Gastrocnemius medialis (tissue), 4 donors: ENCODE measurements around the gene ATG9A. TPM values are rescaled to one million over a fixed set of nuclear protein-coding genes. Genes with fewer than 3 reads are reported as not detected.

ENCODE experiments used
- ATAC-seq, 2 donors: fragments of 150-250 bp; one replicate each; pipeline ENCODE4 v1.9.1; 2016
- DNase-seq, 2 donors: peaks; one replicate each; pipeline ENCODE4 v3.0.0-alpha.2; 2019
- H3K27ac ChIP-seq, 4 donors: fragments of 200-600 bp; sonication (generic); 1 replicate in 1 of 4; 2 replicates in 3 of 4; pipeline ENCODE4 v1.5.1; 2016 to 2018; ENCODE audit warnings: mild to moderate bottlenecking in 2 of 4, moderate library complexity in 1 of 4
- H3K27me3 ChIP-seq, 3 donors: fragments of 200-600 bp; sonication (generic) in 2 of 3; 1 replicate in 1 of 3; 2 replicates in 2 of 3; pipeline versions ENCODE4 v1.5.1 to v1.6.0; 2016 to 2019; ENCODE audit warnings: mild to moderate bottlenecking in 1 of 3, moderate library complexity in 1 of 3
- H3K36me3 ChIP-seq, 2 donors: fragments of 200-600 bp; sonication (generic) in 1 of 2; one replicate each; pipeline ENCODE4 v1.5.1; 2017 to 2018
- H3K4me1 ChIP-seq, 2 donors: fragments of 200-600 bp; sonication (generic) in 1 of 2; one replicate each; pipeline ENCODE4 v1.5.1; 2016 to 2017; ENCODE audit warnings: mild to moderate bottlenecking in 2 of 2
- H3K4me3 ChIP-seq, 4 donors: fragments of 200-600 bp; sonication (generic) in 3 of 4; 1 replicate in 1 of 4; 2 replicates in 3 of 4; pipeline ENCODE4 v1.5.1; 2016 to 2019; ENCODE audit warnings: mild to moderate bottlenecking in 2 of 4
- H3K9me3 ChIP-seq, 3 donors: fragments of 200-600 bp; sonication (generic) in 2 of 3; 1 replicate in 1 of 3; 2 replicates in 2 of 3; pipeline ENCODE4 v1.5.1; 2016 to 2019
- CTCF ChIP-seq, 5 experiments: fragments of 450-650 bp in 3 of 5; fragments of 200-600 bp in 2 of 5; sonication (generic) in 2 of 5; IDR thresholded peaks in 4 of 5; conservative IDR thresholded peaks in 1 of 5; 1 replicate in 4 of 5; 2 replicates in 1 of 5; pipeline ENCODE4 v1.5.1; 2016 to 2019; ENCODE audit warnings: antibody characterized with exemption in 5 of 5, mild to moderate bottlenecking in 3 of 5, moderate library complexity in 3 of 5
- POLR2A ChIP-seq, 2 donors: fragments of 450-650 bp; IDR thresholded peaks; one replicate each; pipeline ENCODE4 v1.6.1; 2017; ENCODE audit warnings: antibody characterized with exemption in 2 of 2, mild to moderate bottlenecking in 2 of 2, moderate library complexity in 2 of 2
- in situ Hi-C, 4 donors: fragments of 200-750 bp; cut with MboI; loops; one replicate each; pipeline versions ENCODE4 v1.15.0 to v1.8.0; 2017; ENCODE audit warnings: low sequenced_read_pairs in 4 of 4
- intact Hi-C: fragments of 100-400 bp; cut with DNase I; formaldehyde crosslinking; loops from one replicate; pipeline ENCODE4 v1.15.1; 2023; ENCODE audit warnings: low total_unique reads
- total RNA-seq, 4 donors: library from RNA; depleted of rRNA; stranded (reverse); fragments of >200 nt; gene quantifications; one replicate each; pipeline versions ENCODE4 v1.1.0 to v1.2.3, GENCODE V29; 2016

ATG9A gene
- total RNA-seq, 4 donors from 2014 or later: 111 to 208 (median 176) TPM

GRCh38 chr2:219251656-219252055, 22.2 kb upstream of the ATG9A start:
- H3K9me3 ChIP-seq: no peaks in the 10 kb centered on the region
- in situ Hi-C loops (no loop called here), intact Hi-C loops (loop anchor here (2.0 to 5.0 kb wide), 2 partner anchors 75 to 254 kb away; partner anchors contain the start of gene CNPPD1)
- peaks cover 50 to 73% of the 10 kb centered on the region in 2 donors for H3K4me1 ChIP-seq
- H3K27me3 ChIP-seq: no peaks in the 10 kb centered on the region
- H3K36me3 ChIP-seq: peaks cover 0 to 33% of the 10 kb centered on the region in 2 donors
- TF ChIP-seq POLR2A (IDR thresholded peaks at IDR 0.05): no peak
- no peak for TF ChIP-seq CTCF (IDR thresholded peaks at IDR 0.05 in 4 of 5, conservative IDR thresholded peaks at IDR 0.05 in 1 of 5)
- DNase-seq (no peak), ATAC-seq (no peak)
- peak overlapping the region; percentile 68 to 88 (median 76) for H3K4me3 ChIP-seq
- H3K27ac ChIP-seq: peak overlapping the region; percentile 91 to 99 (median 96)

- H3K36me3 ChIP-seq: peaks cover 0 to 33% of the 10 kb centered on the region in 2 donors
- no peak for TF ChIP-seq CTCF (IDR thresholded peaks at IDR 0.05 in 4 of 5, conservative IDR thresholded peaks at IDR 0.05 in 1 of 5)
- no peak for TF ChIP-seq POLR2A (IDR thresholded peaks at IDR 0.05)
- no peaks in the 10 kb centered on the region for H3K9me3 ChIP-seq
- in situ Hi-C loops: no loop called here
- no peak for DNase-seq
- peak overlapping the region; percentile 91 to 99 (median 96) for H3K27ac ChIP-seq
- H3K4me1 ChIP-seq: peaks cover 59 to 82% of the 10 kb centered on the region in 2 donors
- peak overlapping the region; percentile 8 to 37 (median 30) for H3K4me3 ChIP-seq
- H3K27me3 ChIP-seq: no peaks in the 10 kb centered on the region
- no peak for ATAC-seq
- intact Hi-C loops: loop anchor here (5.0 kb wide), 1 partner anchor 253 kb away; no protein-coding TSS in a partner anchor
These were observed 20.8 kb upstream of the ATG9A start for GRCh38 chr2:219250049-219250781.

- no peaks in the 10 kb centered on the region for H3K27me3 ChIP-seq
- in situ Hi-C loops: no loop called here
- peaks cover 65 to 82% of the 10 kb centered on the region in 2 donors for H3K4me1 ChIP-seq
- peak overlapping the region; percentile 91 to 99 (median 96) for H3K27ac ChIP-seq
- peak overlapping the region; percentile 8 to 37 (median 30) for H3K4me3 ChIP-seq
- H3K36me3 ChIP-seq: peaks cover 0 to 33% of the 10 kb centered on the region in 2 donors
- ATAC-seq (peak; percentile 3 to 18), DNase-seq (peak; percentile 69 to 77)
- intact Hi-C loops: loop anchor here (5.0 kb wide), 1 partner anchor 348 kb away; the partner anchor contains the start of gene STK11IP
- no peaks in the 10 kb centered on the region for H3K9me3 ChIP-seq
- TF ChIP-seq CTCF (IDR thresholded peaks at IDR 0.05 in 4 of 5, conservative IDR thresholded peaks at IDR 0.05 in 1 of 5) (no peak), POLR2A (IDR thresholded peaks at IDR 0.05) (no peak)
These were observed 20.0 kb upstream of the ATG9A start for GRCh38 chr2:219249203-219249980.

- in situ Hi-C loops: no loop called here
- ATAC-seq (no peak), DNase-seq (no peak)
- Histone ChIP-seq H3K27ac (peak overlapping the region; percentile 91 to 99 (median 96)), H3K9me3 (no peaks in the 10 kb centered on the region), H3K4me3 (peak overlapping the region in 3 of 4 donors; percentile 7 to 37 (median 24)), H3K36me3 (peaks cover 0 to 33% of the 10 kb centered on the region in 2 donors), H3K27me3 (no peaks in the 10 kb centered on the region), H3K4me1 (peaks cover 66 to 79% of the 10 kb centered on the region in 2 donors)
- no peak for TF ChIP-seq POLR2A (IDR thresholded peaks at IDR 0.05)
- no peak for TF ChIP-seq CTCF (IDR thresholded peaks at IDR 0.05 in 4 of 5, conservative IDR thresholded peaks at IDR 0.05 in 1 of 5)
- intact Hi-C loops: loop anchor here (5.0 kb wide), 1 partner anchor 348 kb away; the partner anchor contains the start of gene STK11IP
These were observed 19.4 kb upstream of the ATG9A start for GRCh38 chr2:219248845-219249202.
